ENCODE measurements around the gene LSP1.
"Not testable (repeated sequence)": the region's sequence is repeated elsewhere in the genome, so short reads cannot be mapped to it uniquely, and the experiment has no call there.

Gene LSP1

GRCh38 chr11:1864831-1865665 lies 12.2 kb downstream of the LSP1 start:
- DNase-seq, result no peak

GRCh38 chr11:1866226-1866625 lies 13.3 kb downstream of the LSP1 start:
- DNase-seq, result no peak

DNA sequence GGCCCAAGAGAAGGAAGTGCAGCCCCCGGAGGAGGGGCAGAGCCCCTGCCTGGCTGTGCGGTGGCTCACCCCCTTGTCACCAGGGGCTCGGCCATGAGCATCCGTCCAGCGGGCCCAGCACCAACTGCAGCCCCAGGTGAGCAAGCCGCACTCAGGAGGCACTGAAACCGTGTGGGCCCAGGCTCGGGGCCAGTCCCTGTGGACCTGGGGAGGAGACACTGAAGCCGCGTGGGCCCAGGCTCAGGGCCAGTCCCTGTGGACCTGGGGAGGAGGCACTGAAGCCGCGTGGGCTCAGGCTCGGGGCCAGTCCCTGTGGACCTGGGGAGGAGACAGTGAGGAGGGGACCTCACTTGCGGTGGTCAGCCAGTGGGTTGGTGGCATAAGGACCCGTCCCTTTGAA lies 13.9 kb downstream of the LSP1 start:
- no peak for DNase-seq

- no peak for DNase-seq
Observed at GRCh38 chr11:1867381-1867780, 14.5 kb downstream of the LSP1 start.

GRCh38 chr11:1868056-1868635 lies 15.3 kb downstream of the LSP1 start:
- no peak for DNase-seq

DNA sequence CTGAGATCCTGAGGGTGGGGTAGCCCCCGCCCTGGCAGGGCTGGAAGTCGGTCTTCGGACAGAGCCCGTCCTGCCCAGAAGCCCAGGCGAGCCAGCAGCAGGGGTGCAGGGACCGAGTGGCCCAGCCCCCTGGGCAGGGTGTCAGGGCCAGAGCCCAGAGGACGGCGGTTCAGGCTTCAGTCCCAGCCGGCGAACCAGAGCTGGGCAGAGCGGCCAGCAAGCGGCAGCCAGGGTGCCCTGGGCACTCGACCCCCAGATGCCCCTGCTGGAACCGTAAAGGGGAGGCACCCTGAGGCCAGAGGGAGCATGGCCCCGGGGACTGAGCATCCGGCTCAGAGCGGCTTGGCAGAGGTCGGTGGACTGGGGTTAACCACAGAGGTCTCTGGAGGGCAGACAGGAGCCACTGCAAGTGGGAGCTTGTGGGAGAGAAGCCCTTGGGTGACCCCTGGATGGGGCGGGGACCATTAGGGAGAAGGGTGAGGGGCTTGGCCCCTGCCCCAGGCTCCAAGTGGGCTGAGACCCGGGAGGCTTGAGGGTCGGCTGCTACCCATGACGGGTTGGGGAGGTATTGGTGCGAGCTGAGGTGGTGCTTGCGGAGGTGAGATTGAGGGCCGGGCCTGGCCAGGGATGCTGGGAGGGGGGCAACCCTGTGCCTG lies 15.9 kb downstream of the LSP1 start:
- DNase-seq, result no peak

DNA sequence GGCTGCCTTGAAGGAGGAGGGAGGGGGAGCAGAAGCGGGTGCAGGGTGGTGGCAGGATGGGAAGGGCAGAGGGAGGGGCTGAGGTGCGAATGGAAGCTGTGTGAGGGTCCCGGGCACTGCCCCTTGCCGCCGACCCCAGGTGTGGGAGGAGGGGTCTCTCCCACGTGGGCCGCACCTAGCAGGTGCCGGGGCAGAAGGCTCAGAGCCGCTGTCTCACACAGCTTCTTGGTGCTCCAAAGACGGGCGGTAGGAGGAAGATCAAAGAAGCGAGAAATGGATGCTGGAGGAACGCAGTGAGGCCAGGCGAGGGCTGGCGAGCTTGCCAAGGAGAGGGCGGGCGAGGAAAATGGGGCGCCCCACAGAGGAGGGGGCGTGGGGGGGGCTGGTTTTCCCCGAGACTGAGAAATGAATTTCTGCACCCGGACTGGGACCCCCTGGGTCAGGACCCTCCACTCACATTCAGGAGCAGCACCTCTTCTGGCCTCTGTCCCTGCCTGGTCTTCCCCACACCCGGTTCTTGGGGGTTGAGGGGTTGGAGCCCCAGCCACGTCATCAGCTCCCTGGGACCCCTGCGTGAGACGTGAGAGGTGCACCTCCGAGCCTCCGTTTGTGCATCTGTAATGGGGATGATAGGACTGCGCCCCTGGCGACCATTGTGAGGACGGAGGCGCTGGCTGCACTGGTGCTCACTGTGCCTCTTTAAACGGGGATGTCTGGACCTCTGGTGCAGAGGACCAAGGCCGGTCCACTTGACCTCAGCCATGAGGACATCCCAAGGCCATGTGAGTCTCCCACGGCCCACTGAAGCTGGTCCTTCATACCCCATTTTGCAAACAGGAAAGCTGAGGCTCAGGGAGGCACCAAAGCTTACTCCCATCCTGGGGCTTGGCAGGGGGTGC lies 16.8 kb downstream of the LSP1 start:
- no peak for DNase-seq

- DNase-seq, result no peak
Observed at GRCh38 chr11:1870326-1870696, 17.4 kb downstream of the LSP1 start.

DNA sequence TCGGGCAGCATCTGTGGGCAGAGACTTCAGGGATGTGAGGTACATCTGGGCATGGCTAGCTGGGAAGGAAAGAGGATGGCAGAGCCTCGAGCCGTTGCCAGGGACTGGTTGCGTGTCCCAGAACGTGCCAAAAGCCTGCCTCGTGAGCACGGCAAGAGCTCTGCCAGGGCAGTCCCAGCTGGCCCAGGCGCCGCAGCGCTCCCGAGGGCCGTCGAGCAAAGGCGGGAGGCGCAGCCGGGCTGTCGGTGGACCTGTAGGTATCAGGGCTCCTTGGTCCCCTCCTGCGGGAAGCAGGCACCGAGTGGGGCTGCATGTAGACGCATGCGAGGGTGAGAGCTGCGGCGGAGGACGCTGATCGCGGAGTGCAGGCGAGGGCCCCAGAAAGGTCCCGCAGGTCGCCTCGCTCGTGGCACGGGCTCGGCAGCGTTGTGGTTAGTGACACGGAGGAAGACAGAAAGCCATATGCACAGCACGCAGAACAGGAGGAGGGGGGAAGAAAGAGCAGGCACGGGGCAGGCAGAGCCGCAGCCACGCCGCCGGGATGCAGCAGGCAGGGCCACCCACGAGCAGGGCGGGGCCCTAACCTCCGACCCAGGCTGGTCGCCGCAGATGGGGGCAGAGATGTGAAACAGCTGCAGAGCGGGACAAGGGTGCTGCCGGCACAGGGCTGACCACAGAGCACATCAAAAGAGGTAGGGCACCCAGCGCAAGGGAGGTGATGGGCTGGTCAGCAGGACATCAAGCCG lies 18.0 kb downstream of the LSP1 start:
- no peak for DNase-seq

- no peak for DNase-seq
Observed at GRCh38 chr11:1871531-1871930, 18.6 kb downstream of the LSP1 start.

DNA sequence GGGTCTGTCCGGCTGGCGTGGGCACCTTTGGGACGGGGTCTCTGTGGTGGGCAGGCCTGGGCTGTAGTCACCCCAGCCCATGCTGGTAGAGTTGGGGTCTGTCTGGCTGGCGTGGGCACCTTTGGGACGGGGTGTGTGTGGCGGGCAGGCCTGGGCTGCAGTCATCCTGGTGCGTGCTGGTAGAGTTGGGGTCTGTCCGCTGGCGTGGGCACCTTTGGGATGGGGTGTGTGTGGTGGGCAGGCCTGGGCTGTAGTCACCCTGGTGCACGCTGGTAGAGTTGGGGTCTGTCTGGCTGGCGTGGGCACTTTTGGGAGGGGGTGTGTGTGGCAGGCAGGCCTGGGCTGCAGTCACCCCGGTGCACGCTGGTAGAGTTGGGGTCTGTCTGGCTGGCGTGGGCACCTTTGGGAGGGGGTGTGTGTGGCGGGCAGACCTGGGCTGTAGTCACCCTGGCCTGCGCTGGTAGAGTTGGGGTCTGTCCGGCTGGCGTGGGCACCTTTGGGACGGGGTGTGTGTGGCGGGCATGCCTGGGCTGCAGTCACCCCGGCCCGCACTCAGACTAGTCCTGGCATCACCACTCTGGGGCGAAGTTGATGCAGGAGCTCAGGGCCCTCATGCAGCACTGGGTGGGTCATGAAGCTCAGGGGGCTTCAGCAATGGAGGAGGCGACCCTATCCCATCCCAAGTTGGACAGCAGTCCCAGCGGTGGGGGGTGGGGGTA lies 19.5 kb downstream of the LSP1 start:
- DNase-seq, result no peak

DNA sequence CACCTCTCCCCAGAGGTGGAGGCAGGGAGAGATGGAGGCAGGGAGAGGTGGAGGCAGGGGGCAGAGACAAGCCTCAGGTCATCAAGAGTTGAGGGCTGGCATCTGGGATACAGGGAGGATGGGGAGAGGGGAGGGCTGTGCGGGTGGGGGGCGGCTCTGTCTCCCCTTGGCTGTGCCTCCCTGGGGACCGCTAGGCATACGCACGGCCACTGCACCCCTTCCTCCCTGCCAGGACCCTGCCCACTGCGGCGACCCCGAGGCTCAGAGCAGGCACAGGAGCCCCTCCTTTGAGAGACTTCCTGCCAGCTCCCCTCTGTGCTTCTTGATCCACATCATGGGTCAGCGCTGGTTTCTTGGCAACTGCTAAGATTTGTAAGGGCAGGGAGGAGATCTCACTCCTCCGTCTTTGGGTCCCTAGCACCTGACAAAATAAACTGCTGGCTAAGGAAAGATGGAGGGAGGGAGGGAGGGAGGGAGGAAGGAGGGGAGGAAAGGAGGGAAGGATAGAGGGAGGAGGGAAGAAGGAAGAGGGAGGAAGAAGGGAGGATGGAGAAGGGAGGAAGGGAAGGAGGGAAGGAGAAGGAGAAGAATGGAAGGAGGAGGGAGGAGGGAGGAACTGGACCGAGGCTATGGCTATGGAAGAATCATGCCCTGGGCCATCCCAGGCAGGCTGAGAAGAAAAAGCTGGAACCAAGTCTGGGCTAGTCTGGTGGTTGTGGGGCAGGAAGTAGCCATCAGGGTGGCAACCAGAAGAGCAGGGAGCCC lies 20.3 kb downstream of the LSP1 start:
- DNase-seq, result no peak

DNA sequence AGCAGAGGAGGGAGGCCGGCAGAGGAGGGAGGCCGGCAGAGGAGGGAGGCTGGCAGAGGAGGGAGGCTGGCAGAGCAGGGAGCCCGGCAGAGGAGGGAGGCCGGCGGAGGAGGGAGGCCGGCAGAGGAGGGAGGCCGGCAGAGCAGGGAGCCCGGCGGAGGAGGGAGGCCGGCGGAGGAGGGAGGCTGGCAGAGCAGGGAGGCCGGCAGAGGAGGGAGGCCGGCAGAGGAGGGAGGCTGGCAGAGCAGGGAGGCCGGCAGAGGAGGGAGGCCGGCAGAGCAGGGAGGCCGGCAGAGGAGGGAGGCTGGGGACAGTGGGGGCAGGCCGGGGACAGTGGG lies 20.9 kb downstream of the LSP1 start:
- DNase-seq, result not testable (repeated sequence)

- DNase-seq, result not testable (repeated sequence)
Observed at GRCh38 chr11:1874441-1875092, 21.7 kb downstream of the LSP1 start.

GRCh38 chr11:1875093-1875850 lies 22.4 kb downstream of the LSP1 start:
- DNase-seq, result no peak

DNA sequence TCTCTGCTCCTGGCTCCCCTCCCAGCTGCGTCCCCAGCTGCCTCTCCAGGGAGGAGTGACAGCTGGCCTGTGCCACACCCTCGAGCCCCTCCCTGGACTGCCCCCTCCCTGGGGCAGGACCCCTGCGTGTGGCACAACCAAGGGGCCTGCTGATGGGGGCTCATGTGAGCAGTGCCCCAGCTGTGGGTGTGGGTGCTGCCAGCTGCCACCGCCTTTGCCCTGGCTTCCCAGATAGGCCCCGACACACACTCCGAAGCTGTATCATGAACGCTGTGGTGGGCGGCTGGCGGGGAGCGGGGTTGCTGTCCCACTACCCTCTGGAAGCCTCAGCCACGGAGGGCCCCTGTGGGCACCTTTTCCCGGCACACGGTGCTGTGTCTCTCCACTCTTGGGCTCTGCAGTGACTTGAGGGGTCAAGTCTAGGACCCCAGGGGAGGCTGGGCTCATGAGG lies 23.0 kb downstream of the LSP1 start:
- DNase-seq, result not testable (repeated sequence)

GRCh38 chr11:1876361-1877063 lies 23.6 kb downstream of the LSP1 start:
- peak; percentile 91 for DNase-seq

DNA sequence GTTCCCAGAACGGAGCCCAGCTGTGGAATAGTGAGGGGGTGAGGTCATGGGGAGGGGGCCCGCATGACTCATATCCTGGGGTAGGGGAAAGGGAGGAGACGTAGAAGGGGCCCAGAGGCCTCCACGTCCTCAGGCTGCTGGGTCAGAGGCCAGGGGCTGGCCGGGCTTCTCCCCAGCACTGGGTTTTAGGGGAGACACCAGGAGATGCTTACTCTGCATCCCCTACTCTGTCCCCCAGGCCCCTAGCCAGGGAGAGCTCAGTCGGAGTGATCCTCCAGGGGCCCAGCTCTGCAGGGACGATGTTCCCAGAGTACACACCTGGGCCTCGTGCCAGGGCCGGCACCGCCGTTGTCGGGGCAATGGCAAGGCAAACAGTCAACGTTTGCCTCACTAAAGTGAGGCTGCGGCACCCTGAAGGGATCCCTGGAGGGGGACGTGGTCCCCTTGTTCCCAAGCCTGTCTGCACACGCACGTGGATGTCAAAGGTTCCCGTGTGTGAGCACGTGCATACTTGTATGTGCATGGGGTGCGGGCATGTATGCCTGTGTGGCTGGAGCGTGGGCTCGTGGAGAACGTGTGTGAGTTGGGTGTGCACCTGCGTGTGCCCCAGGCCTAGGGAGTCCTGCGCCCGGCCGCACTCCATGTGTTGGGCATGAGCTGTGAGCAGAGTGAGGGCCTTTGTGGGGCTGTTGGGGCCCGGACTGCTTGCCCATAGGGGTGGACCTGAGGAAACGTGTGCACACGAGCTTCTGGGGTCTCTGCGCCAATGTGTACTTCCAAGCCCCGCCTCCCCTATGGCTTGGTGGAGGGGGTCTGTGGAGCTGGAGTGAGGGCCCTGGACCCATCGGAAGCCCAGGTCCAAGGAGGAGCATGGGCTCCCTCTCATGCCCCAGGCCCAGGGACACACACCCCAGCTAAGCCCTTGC lies 24.6 kb downstream of the LSP1 start:
- peak; percentile 82 for DNase-seq
